GF-D8 (cell line): Measurements from ENCODE around the gene USP36.
A peak's percentile ranks its signal among the peaks of the same experiment; 100 is the strongest.
"Not testable (repeated sequence)": the region's sequence is repeated elsewhere in the genome, so short reads cannot be mapped to it uniquely, and the experiment has no call there.

ENCODE experiments used
- DNase-seq: peaks from one replicate; lab custom pipeline; 2025; lab: John Stamatoyannopoulos, UW

Gene USP36

DNA sequence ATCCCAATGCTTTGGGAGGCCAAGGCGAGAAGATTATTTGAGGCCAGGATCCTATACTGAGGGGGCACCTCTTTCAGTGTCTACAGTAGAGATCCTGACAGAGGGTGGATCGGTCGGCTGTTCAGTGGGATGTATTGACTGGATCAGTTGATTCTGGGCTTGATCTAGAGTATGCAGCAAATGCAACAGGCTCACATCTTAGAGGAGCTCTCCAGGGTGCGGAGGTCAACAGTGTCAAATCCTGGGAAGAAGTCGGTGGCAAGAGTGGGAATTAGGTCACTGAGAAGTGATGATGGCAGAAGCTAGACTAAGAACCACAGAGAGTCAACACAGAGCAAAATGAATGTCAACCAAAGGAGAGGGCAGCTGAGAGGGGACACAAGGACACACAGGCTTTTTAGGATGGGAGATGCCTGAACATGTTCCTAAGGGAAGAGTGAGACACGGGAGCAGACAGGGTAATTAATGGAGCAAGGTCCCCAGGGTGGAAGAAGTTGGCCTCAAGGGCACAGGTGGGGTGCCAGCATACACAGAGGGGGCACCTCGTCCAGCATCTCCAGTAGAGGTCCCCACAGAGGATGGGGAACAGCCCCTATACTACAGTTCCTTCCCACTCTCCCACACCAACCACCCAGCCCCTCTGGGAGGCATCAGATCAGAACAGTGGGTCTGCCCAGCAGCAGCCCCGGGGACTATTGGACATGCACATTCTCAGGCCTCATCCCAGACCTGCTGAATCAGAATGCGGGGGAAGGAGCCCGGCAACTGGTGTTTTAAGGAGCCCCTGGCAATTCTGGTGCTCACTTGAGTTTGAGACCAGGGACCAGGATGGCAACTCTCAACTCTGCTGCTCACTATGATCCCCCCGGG is 48.5 kb downstream of the USP36 start:
- no peak for DNase-seq

DNA sequence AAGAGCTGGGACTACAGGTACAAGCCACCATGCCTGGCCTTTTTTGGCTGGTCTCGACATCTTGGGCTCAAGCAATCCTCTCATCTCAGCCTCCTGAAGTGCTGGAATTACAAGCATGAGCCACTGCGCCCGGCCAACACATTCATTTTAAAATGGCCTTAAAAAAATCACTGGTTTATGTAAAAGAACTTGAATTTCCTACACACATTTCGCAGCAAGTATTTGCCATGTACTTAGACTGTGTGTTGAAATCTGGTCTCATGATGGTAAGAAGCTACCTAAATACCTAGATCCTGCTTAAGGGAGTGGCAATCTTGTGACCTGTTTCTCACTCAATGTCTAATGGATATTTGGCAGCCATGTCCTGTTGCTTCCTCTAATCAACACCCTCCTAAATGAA is 50.1 kb downstream of the USP36 start:
- DNase-seq: no peak

- DNase-seq: no peak
Observed at GRCh38 chr17:78789663-78790181, 50.9 kb downstream of the USP36 start.

DNA sequence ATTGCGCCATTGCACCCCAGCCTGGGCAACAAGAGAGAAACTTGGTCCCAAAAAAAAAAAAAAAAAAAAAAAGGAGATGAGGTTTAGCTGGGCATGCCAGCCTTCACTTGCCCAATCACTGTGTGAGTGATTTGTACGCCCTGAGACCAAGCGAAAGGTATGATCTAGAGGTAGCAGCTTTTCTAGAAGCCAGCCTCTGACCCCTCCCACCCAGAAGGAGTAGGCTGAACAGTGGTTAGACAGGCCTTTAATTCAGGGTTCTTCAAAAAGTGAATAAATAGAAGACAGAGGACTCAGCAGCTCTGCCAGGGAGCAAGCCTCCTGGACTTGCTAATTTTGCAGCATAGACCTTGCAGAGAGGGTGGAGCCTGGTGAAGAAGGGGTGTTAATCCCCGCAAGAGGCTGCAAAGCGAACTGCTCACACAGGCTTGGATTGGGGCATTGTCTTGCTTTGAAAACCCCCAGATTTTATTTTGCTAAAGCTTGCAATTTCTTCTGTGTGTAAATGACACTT is 51.4 kb downstream of the USP36 start:
- DNase-seq: no peak

GRCh38 chr17:78788451-78788850 is 52.2 kb downstream of the USP36 start:
- DNase-seq: no peak

DNA sequence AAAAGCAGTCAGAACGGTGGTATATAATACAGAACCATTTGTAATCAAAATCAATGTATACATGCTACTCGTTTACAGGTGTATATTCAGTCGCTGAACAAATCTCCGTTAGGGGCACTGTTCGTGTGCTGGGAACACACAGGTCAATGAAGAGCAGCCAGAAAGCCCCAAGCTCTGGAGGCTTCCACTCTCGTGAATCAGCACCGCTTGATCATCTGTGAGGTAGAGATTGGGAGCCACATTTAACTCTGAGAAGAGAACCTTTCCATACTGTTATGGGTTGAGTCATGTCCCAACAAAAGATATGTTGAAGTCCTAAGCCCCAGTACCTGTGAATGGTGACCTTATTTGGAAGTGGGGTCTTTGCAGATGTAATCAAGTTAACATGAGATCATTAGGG is 53.2 kb downstream of the USP36 start:
- DNase-seq: no peak

GRCh38 chr17:78785663-78786057 is 55.0 kb downstream of the USP36 start:
- DNase-seq: no peak

DNA sequence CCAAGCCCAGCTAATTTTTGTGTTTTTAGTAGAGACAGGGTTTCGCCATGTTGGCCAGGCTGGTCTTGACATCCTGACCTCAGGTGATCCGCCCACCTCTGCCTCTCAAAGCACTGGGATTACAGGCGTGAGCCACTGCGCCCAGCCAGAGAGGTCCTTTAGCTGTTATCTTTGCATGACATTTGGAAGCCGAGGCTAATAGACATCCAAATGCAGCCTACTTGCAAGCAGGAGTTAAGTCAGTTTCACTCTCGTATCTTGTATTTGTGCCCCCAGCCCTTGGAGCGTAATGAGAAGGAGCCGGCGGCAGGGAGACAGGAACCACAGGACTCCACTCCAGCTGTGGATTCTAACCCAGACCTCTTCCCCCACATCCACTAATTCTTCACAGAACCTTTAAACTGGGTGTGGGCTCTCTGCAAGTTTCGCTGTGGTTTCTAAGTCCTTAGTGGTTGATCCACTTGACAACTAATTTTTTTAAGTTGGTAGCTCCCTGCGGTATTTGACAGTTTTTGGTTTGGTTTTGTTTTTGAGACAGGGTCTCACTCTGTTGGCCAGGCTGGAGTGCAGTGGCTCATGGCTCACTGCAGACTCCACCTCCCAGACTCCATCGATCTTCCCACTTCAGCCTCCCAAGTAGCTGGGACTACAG is 55.5 kb downstream of the USP36 start:
- DNase-seq: no peak

GRCh38 chr17:78784352-78784751 is 56.3 kb downstream of the USP36 start:
- DNase-seq: no peak

- no peak for DNase-seq
Observed at GRCh38 chr17:78783711-78784324, 56.8 kb downstream of the USP36 start.

DNA sequence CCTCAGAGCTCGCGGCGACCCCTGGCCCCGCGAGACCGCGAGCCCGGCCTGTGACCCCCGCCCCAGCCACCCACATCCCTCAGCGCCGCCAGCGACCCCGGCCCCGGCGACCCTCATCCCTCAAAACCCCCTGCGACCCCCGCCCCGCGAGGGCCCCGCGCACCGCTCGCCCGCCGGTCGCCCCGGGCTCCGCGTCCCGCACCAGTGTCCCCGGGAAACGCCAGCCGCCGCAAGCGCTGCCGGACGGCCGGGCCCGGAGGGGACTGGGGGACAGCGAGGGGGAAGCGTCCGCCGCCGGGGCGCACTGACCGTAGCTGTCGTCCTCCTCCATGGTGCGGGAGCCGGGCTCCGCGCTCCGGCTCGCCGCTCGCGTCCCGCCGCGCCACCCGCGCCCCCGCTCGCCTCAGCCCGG is 58.7 kb downstream of the USP36 start, which contains the start of gene CYTH1:
TSS of gene CYTH1 (minus strand) at position 381 of the 412 bp plus-strand sequence. CDS start at position 331, 50 bp downstream.
- DNase-seq: no peak

DNA sequence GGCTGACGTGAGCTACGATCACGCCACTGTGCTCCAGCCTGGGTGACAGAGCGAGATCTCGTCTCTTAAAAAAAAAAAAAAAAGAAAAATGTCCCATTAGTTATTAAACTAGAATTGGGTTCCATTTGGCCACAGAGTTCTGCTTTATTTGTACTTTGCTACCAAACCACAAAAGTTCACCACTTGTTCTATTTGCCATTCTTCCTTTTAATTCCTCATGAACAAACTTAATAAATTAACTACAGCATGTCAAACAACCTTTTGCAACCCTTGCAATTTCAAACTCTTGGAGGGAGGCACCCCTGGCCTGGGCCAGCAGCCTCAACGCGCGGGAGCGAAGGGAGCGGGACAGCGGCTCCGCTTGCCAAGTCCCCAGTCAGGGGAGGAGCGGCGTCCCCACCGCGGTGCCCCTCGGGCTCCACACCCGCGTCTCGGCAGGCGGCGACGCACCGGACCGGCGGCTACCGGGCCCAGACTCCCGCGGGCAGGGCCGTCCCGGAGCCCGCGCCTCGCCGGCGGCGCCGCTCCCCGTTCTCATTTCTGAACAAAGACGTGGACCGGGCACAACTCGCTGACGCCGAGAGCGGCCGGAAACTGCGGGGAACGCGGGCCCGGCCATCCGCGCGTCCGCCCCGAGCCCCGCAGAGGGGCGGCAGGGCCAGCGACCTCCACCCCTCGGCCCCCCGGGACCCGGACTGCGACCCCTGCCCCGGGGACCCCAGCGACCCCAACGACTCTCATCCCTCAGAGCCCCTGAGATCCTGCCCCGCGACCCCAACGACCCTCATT is 59.3 kb downstream of the USP36 start:
- DNase-seq: no peak

DNA sequence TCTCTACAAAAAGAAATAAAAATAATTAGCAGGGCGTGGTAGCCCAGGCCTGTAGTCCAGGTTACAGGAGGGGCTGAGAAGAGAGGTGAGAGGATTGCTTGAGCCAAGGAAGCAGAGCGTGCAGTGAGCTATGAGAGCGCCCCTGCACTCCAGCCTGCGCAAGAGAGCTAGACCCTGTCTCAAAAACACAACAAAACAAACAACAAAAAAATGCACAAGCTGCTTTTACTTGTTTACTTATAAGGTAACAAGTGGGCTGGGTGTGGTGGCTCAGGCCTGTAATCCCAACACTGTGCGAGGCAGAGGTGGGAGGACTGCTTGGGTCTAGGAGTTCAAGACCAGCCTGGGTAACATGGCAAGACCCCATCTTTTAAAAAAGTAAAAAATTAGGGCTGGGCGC is 60.3 kb downstream of the USP36 start:
- DNase-seq: no peak

GRCh38 chr17:78779850-78780249 is 60.8 kb downstream of the USP36 start:
- DNase-seq: no peak

GRCh38 chr17:78779286-78779651 is 61.3 kb downstream of the USP36 start:
- DNase-seq: not testable (repeated sequence)

DNA sequence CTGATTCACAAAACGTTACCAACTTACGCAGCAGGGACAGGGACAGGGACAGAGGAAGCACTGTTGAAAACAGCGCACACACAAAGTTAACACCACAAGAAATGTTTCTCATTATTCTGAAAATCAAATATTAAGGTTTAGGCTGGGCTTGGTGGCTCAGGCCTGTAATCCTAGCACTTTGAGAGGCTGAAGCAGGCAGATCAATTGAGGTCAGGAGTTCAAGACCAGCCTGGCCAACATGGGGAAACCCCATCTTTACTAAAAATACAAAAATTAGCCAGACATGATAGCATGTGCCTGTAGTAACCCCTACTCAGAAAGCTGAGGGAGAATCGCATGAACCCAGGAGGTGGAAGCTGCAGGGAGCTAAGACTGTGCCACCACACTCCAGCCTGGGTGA is 62.7 kb downstream of the USP36 start:
- DNase-seq: no peak

GRCh38 chr17:78774956-78775571 is 65.5 kb downstream of the USP36 start:
- peak; percentile 48 for DNase-seq

DNA sequence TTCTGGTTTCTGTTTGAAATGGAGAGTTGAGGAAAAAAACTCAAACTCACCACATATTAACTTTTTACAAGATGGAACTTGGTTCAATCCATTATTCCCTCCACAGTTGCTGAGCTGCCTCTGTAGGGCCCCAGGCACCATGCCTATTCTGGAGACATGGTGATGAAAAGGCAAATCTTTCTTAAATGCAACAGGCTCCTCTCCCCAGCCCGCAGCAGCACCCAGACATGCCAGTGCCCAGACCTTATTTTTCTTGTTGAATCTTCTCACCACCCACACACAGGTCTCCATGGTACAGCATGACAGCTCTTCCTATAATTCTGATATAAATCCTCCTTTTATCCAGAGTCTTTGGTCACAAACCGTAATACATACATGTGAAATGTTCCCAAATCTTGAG is 66.2 kb downstream of the USP36 start:
- no peak for DNase-seq

DNA sequence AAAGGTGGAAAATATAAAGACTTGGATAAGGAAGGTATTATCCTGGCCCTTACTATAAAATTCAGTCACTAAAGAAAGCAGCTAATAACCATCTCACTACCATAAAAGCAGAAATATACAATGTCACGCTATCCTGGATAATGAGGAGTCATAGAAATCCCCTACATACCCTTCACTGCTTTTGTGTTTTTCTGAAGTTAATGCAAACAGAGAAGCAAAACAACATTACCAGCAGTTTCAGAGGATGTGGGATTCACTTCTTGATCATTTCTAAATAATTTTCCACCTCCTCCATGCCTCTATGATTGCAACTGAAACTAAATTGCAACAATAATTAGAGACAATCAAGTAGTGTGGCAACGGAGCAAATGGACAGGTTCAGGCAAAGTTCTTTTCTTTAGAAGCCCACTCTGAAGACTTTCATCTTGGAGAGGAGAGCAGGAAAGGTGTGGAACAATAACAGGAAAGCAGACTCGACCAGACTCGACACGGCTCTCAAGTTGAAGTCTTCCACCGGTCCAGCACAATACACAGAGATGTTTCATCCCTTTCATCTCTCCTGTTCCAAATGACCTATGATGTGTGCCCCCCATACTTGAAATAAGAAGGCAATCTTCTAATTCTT is 68.7 kb downstream of the USP36 start:
- no peak for DNase-seq

DNA sequence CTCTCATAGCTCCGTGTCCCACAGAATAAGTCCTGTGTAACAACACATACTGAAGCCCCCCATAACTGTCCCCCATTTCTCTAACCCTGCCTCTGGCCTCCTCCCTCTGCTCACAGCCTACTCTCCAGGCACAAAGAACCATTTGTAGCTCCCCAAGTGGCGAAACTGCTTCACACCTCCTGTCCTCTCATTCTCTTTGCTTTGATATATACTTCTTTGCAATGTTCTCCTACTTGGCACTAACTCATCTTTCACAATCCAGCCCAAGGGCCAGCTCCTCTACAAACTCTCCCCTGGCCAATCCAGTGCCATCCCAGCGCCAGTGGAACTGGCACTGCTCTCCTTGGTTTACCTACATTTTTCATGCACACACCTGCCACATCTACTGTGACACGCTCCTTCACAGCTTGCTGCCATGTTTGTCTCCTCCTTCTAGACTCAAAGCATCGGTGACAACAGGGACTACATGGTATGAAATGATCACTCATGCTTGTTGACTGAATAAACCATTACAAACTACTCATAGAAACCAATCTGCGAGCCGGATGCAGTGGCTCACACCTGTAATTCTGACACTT is 71.3 kb downstream of the USP36 start:
- DNase-seq: no peak
